NOMO-1 treated with DMSO at 0.1 percent for 48 hours (cell line): ENCODE measurements around the gene GIMAP2.

ENCODE experiments used
- DNase-seq: peaks from one replicate; lab custom pipeline; 2025; ENCODE audit not compliant: unreplicated experiment; lab: John Stamatoyannopoulos, UW

GIMAP2 gene

DNA sequence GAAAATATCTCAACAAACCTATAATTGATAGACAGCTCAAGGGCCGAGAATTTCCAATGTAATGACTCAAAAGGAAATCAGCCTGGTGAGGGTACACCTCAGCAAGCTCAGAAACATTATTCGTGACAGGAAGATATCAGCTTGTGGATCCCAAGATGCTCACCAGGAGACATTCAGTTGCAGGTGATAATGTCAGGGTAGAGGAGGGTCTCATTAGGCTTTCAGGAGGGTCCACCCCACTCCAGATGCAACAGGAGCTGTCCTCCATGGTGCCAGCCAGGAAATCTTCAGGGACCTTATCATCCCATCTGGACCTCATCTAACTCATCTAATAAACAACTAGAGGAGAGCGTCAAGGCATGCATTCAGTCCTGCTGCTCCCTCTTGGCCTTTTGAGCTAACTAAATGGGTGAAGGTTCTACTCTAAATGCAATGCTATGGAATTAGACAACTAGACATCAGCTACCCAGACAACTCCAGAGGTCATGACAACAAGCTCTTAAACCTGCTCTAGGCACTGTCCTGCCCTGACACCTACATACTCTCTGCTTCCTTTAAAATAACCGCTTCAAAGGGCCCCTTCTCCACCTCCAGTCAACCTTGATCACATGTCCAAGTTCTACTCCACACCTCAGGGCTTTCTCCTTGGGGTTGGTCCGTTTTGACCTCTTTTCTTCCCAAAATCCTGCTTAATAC lies 47.4 kb downstream of the GIMAP2 start:
- no peak for DNase-seq

DNA sequence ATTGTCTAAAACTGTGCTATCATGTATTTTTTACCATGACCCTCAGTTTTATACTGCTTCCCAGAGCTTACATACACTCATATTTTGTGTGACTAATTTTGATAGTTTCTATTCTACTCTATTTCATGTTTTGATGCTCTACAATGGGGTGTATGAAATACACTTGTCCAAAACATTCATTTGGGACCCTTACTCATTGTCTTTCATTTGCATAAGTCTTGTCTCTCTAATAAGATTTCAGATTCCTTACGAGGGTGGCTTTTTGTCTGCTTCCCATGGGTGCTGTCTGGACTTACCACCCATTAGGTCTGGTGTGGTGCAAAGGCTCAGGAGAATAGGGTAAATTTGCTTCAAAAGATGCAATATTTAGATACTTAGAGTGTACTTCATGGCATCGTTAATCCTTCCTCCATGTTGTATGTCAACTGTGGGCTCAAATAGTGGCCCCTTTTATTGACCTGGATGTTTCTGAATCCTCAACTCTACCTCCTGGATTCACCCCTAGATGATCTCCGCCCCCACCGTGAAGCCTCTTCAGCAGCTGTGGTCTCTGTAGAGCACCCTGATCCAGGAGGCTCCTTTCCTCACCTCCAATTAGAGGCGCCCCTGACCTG lies 48.1 kb downstream of the GIMAP2 start:
- DNase-seq, result no peak

DNA sequence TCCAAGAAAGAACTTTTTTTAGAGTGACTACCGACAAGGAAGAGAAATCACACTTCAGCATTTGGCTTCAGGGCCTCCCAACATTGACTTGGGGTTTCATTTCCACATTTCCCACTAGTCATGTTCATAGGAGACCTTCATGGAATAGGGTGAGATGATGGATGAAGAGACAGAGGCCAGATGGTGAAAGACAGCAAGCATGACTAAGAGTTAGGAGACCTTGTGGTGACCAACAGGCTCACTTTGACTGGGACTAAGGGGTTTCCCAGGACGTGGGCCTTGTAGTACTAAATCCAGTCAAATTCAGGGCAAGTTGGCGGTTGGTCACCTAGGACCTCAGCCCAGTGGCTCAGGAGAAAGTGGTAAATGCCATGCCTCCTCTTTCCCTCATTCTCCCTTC lies 48.7 kb downstream of the GIMAP2 start:
- no peak for DNase-seq

DNA sequence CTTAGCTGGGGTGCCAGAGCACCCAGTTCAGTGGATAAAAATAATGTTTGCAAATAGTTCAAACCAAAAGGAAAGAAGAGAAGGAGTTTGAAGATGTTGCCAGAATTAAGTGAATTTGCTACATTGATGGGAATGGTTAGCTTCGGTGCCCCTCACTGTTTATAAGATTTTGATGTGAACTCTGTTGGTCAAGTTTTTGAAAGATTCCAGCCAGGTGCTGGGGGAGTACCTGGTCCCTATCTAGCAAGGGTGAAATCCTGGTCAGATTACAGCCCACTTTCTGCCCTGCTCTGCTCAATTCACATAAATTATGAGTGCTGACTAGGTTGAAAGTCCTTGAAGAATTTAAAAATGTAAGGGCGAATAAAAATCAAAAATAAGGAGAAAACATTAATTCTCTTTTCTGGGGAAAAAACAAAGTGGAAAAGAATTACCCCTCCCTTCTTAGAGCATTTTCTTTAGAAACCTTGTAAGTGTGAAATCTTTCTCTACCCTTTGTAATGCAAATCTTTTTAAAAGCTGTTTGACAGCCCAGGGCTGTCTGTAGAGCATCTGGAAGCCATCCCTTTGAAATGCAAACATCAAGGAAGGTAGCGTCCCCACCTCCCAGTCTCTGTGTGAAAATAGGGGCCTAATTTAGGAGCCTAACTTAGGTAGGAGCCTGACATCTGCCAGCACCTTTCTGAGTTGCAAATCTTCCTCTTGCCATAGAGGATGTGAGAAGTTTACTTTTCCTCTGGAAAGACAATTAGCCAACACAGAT lies 50.3 kb downstream of the GIMAP2 start:
- no peak for DNase-seq

DNA sequence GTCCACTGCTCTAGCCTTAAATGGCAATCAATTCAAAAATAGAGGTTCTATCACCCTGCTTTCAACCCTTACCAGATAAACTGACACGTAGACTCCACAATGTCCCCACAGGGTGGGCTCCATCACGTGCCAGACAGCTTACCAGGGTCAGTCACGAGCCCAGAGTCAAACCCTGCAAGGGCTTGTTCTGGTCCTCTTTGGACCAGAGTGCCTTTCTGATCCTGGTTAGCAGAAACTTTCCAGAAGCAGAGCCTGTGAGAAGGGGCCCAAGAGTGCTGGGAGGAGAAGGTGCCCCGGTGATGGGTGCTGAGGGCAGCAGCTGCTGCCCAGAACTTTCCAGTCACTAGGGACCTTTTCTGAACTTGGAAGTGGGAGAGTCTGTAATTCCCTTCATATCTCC lies 51.4 kb downstream of the GIMAP2 start:
- DNase-seq, result no peak

DNA sequence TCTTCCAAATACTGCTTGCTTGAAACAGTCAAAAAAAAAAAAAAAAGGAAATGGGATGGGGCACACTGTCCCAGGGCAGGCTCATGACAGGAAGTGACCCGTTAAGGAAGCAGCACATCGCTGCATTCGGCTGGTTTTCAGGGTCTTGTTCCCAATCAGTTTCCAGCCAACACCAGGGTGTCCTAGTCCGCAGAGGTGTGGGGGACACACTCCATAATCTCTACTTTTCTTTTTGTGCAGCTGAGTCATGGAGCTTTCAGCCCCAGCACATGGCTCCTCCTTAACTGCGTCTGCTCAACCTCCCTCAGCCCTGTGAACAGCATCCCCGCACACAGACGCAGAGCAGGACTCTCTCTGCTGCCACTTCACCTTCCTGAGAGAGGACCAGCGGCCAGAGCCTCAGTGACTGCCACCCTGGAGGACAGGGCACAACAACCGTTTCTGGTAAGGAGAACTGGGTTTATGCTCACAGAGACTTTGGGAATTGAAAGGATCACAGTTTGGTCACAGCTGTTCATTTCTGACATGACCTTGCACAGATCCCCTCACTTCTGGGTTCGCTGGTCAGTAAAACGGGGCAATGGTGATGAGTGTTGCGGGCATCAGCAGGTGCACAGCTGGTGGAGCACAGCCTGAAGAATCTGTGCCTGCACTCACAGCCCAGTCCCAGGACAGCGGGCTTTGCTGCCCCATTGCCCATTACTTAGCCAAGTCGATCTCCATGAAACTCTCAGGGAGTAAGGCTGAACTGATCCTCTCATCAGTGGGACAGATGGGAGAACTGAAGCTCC lies 52.0 kb downstream of the GIMAP2 start, which contains the start of gene GIMAP5:
GIMAP5 (plus strand) TSS at position 154 of the 791 bp plus-strand sequence. CDS start 3,467 bp downstream, outside the sequence.
- no peak for DNase-seq

DNA sequence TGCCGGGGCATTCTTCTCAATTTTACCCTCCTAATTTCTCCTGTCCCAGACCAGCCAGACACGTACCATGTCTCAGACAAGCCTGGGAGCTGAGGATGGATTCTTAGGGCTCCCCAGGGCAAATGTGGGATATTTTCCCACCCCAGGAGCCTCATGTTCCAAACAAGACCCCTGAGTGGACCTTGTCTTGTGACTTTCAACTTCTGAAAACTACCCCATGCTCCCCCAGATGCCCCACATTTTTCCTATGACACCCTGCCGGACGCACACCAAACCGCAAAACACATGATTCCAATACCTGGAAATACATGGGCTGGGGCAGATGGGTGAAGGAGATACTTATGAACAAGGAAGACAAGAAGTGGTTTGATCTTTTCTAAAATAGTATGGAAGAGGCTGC lies 52.6 kb downstream of the GIMAP2 start:
- no peak for DNase-seq

DNA sequence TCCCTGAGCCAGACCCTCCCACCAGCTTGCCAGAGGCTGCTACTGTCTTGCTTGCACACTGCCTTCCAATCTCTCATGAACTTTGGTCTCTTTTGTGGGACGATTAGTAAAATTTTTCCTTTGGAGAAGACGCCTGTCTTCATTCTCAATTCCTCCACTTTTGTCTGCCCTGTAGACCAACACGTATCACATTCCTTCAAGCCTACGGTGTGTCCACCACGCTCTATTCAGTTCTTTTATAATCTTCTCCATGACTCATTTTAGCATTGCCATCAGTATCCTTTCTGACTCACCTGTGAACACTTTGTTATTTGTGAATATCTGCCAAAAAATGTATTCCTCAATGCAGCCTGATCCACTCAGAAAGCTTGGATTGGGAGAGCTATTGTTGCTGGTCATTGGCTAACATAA lies 53.1 kb downstream of the GIMAP2 start:
- DNase-seq, result no peak

DNA sequence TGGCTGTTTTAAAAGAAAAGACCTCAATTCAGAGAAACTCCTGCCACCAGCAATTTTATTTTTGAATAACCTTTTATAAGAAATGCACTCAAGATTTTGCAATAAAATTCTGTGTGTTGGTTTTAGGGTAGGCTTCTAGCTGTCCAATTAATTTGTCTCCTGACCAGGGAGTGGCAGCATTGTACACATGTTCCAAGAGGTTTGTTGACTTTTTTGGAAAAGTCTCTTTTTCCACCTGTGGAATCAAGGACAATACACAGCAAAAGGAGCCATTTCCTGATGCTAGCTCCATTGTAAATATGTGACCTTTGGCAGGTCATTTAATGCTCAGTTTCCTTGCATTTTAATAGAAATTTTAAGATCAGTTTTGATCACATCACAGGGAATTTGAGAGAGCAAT lies 53.5 kb downstream of the GIMAP2 start:
- DNase-seq, result no peak

DNA sequence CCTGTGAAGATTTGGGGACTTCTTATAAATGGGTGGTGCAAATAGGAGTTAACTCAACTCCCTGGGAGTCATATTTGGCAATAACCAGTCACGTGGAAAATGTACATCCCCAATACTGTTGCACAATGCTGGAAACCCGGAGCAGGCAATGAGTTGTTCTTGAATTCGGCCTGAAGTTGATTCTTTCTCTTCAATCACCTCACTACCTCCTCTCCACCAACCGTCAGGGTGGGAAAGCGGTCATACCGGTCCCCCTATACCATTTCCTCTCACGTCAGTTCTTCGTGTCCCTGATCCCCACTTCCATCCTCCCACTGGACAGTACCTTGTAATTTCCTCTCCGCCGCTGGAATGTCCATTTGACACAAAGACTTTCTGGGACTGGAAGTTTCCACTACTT lies 54.5 kb downstream of the GIMAP2 start:
- DNase-seq, result no peak

DNA sequence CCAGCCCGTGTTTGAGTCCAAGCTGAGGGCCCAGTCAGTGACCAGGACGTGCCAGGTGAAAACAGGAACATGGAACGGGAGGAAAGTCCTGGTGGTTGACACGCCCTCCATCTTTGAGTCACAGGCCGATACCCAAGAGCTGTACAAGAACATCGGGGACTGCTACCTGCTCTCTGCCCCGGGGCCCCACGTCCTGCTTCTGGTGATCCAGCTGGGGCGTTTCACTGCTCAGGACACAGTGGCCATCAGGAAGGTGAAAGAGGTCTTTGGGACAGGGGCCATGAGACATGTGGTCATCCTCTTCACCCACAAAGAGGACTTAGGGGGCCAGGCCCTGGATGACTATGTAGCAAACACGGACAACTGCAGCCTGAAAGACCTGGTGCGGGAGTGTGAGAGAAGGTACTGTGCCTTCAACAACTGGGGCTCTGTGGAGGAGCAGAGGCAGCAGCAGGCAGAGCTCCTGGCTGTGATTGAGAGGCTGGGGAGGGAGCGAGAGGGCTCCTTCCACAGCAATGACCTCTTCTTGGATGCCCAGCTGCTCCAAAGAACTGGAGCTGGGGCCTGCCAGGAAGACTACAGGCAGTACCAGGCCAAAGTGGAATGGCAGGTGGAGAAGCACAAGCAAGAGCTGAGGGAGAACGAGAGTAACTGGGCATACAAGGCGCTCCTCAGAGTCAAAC lies 56.9 kb downstream of the GIMAP2 start:
- no peak for DNase-seq
